Measurements from ENCODE around the gene INPP4B. TPM values are rescaled to one million over a fixed set of nuclear protein-coding genes. Genes with fewer than 3 reads are reported as not detected.

The INPP4B gene
- total and polyA plus RNA-seq, 7 experiments from 2014 or later = 52.8 to 77.5 (median 64.2) TPM

- H3K36me3 ChIP-seq (ENCODE audit: control insufficient read depth in 2 of 3, insufficient read depth in 3 of 3, low read length in 3 of 3) = no peaks in the 10 kb centered on the region
- POLR2A ChIA-PET = interaction anchor here (0.9 to 1.6 kb wide), 4 partner anchors 9 to 155 kb away, joined by 4 to 6 read pairs (median 4); no protein-coding TSS in a partner anchor
- ATAC-seq = no peak
- H3K4me1 Mint-ChIP-seq = peaks cover 19 to 65% (median 52%) of the 10 kb centered on the region in 7 donors
- peaks cover 0 to 34% of the 10 kb centered on the region in 2 donors for H3K4me1 ChIP-seq (ENCODE audit: control insufficient read depth in 2 of 2, insufficient read depth in 2 of 2, low read length in 2 of 2)
- CTCF ChIA-PET = interaction anchor here (0.5 to 1.0 kb wide), 2 partner anchors 34 to 224 kb away, joined by 3 to 4 read pairs; no protein-coding TSS in a partner anchor
- no peak overlapping the region for H3K4me3 Mint-ChIP-seq
- H3K9me3 Mint-ChIP-seq = peaks cover 0 to 4% (median 0%) of the 10 kb centered on the region in 11 donors
- H3K9me3 ChIP-seq (ENCODE audit: control insufficient read depth in 2 of 3, low read length in 3 of 3) = no peaks in the 10 kb centered on the region
- intact Hi-C loops (cut with micrococcal nuclease) = loop anchor here in 1 of 2 donors (1.0 kb wide), 1 partner anchor 8 kb away; no protein-coding TSS in a partner anchor
- H3K27ac ChIP-seq (ENCODE audit: low read depth, low read length) = no peak overlapping the region
- no peaks in the 10 kb centered on the region for H3K27me3 Mint-ChIP-seq
- H3K4me3 ChIP-seq (ENCODE audit: low read length) = no peak overlapping the region
- H3K27ac Mint-ChIP-seq = no peak overlapping the region
- DNase-seq = no peak
- H3K36me3 Mint-ChIP-seq = peaks cover 0 to 14% (median 4%) of the 10 kb centered on the region in 5 donors
- no peaks in the 10 kb centered on the region for H3K27me3 ChIP-seq (ENCODE audit: control insufficient read depth in 2 of 2, insufficient read depth in 2 of 2, low read length in 2 of 2)
Measured at GRCh38 chr4:142548491-142548890, 297.6 kb downstream of the INPP4B start.

GRCh38 chr4:142547974-142548373, 298.1 kb downstream of the INPP4B start:
- Mint-ChIP-seq H3K36me3 (peaks cover 0 to 14% (median 4%) of the 10 kb centered on the region in 5 donors), H3K9me3 (peaks cover 0 to 4% (median 0%) of the 10 kb centered on the region in 11 donors), H3K4me3 (no peak overlapping the region), H3K4me1 (peaks cover 17 to 62% (median 46%) of the 10 kb centered on the region in 7 donors), H3K27ac (no peak overlapping the region), H3K27me3 (no peaks in the 10 kb centered on the region)
- H3K27me3 ChIP-seq (ENCODE audit: control insufficient read depth in 2 of 2, insufficient read depth in 2 of 2, low read length in 2 of 2) = no peaks in the 10 kb centered on the region
- ChIA-PET CTCF (interaction anchor here (0.5 to 1.0 kb wide), 2 partner anchors 34 to 223 kb away, joined by 3 to 4 read pairs; no protein-coding TSS in a partner anchor), POLR2A (interaction anchor here (0.9 to 1.6 kb wide), 4 partner anchors 9 to 156 kb away, joined by 4 to 6 read pairs (median 4); no protein-coding TSS in a partner anchor)
- H3K4me3 ChIP-seq (ENCODE audit: low read length) = no peak overlapping the region
- H3K36me3 ChIP-seq (ENCODE audit: control insufficient read depth in 2 of 3, insufficient read depth in 3 of 3, low read length in 3 of 3) = no peaks in the 10 kb centered on the region
- peaks cover 0 to 32% of the 10 kb centered on the region in 2 donors for H3K4me1 ChIP-seq (ENCODE audit: control insufficient read depth in 2 of 2, insufficient read depth in 2 of 2, low read length in 2 of 2)
- H3K9me3 ChIP-seq (ENCODE audit: control insufficient read depth in 2 of 3, low read length in 3 of 3) = no peaks in the 10 kb centered on the region
- H3K27ac ChIP-seq (ENCODE audit: low read depth, low read length) = no peak overlapping the region
- no peak for ATAC-seq
- intact Hi-C loops (cut with micrococcal nuclease) = loop anchor here in 1 of 2 donors (1.0 kb wide), 1 partner anchor 8 kb away; no protein-coding TSS in a partner anchor
- no peak for DNase-seq

GRCh38 chr4:142544594-142544993, 301.5 kb downstream of the INPP4B start:
- H3K27me3 ChIP-seq (ENCODE audit: control insufficient read depth in 2 of 2, insufficient read depth in 2 of 2, low read length in 2 of 2) = no peaks in the 10 kb centered on the region
- no peak for DNase-seq
- peaks cover 0 to 14% (median 4%) of the 10 kb centered on the region in 5 donors for H3K36me3 Mint-ChIP-seq
- no peak for ATAC-seq
- peaks cover 0 to 4% (median 0%) of the 10 kb centered on the region in 11 donors for H3K9me3 Mint-ChIP-seq
- H3K27ac ChIP-seq (ENCODE audit: low read depth, low read length) = no peak overlapping the region
- H3K27me3 Mint-ChIP-seq = no peaks in the 10 kb centered on the region
- peaks cover 0 to 16% of the 10 kb centered on the region in 2 donors for H3K4me1 ChIP-seq (ENCODE audit: control insufficient read depth in 2 of 2, insufficient read depth in 2 of 2, low read length in 2 of 2)
- H3K4me1 Mint-ChIP-seq = peaks cover 12 to 53% (median 36%) of the 10 kb centered on the region in 7 donors
- intact Hi-C loops (cut with micrococcal nuclease) = no loop called here
- H3K4me3 ChIP-seq (ENCODE audit: low read length) = no peak overlapping the region
- no peaks in the 10 kb centered on the region for H3K36me3 ChIP-seq (ENCODE audit: control insufficient read depth in 2 of 3, insufficient read depth in 3 of 3, low read length in 3 of 3)
- ChIA-PET CTCF (no interaction called here), POLR2A (interaction anchor here (0.5 to 1.1 kb wide), 2 partner anchors 157 to 188 kb away, joined by 3 to 4 read pairs; no protein-coding TSS in a partner anchor)
- H3K27ac Mint-ChIP-seq = peak overlapping the region in 1 of 9 donors; percentile 31
- no peak overlapping the region for H3K4me3 Mint-ChIP-seq
- H3K9me3 ChIP-seq (ENCODE audit: control insufficient read depth in 2 of 3, low read length in 3 of 3) = no peaks in the 10 kb centered on the region

GRCh38 chr4:142544039-142544438, 302.1 kb downstream of the INPP4B start:
- Mint-ChIP-seq H3K27ac (peak overlapping the region in 1 of 9 donors; percentile 9), H3K27me3 (no peaks in the 10 kb centered on the region), H3K9me3 (peaks cover 0 to 3% (median 0%) of the 10 kb centered on the region in 11 donors), H3K4me1 (peaks cover 12 to 53% (median 36%) of the 10 kb centered on the region in 7 donors), H3K4me3 (no peak overlapping the region), H3K36me3 (peaks cover 0 to 12% (median 2%) of the 10 kb centered on the region in 5 donors)
- Histone ChIP-seq H3K9me3 (ENCODE audit: control insufficient read depth in 2 of 3, low read length in 3 of 3) (no peaks in the 10 kb centered on the region), H3K27me3 (ENCODE audit: control insufficient read depth in 2 of 2, insufficient read depth in 2 of 2, low read length in 2 of 2) (no peaks in the 10 kb centered on the region), H3K4me3 (ENCODE audit: low read length) (no peak overlapping the region), H3K36me3 (ENCODE audit: control insufficient read depth in 2 of 3, insufficient read depth in 3 of 3, low read length in 3 of 3) (no peaks in the 10 kb centered on the region), H3K4me1 (ENCODE audit: control insufficient read depth in 2 of 2, insufficient read depth in 2 of 2, low read length in 2 of 2) (peaks cover 0 to 11% of the 10 kb centered on the region in 2 donors), H3K27ac (ENCODE audit: low read depth, low read length) (no peak overlapping the region)
- ChIA-PET CTCF (interaction anchor here (0.9 to 1.6 kb wide), 2 partner anchors 9 to 187 kb away, joined by 3 to 5 read pairs; no protein-coding TSS in a partner anchor), POLR2A (interaction anchor here (0.5 to 1.1 kb wide), 5 partner anchors 8 to 461 kb away, joined by 3 to 4 read pairs (median 3); no protein-coding TSS in a partner anchor)
- DNase-seq = no peak
- no peak for ATAC-seq
- intact Hi-C loops (cut with micrococcal nuclease) = no loop called here

GRCh38 chr4:142540483-142540804, 305.7 kb downstream of the INPP4B start:
- Mint-ChIP-seq H3K36me3 (peaks cover 0 to 5% (median 0%) of the 10 kb centered on the region in 5 donors), H3K9me3 (peaks cover 0 to 1% (median 0%) of the 10 kb centered on the region in 11 donors), H3K4me3 (peak overlapping the region in 2 of 10 donors; percentile 36 to 58), H3K4me1 (peaks cover 10 to 50% (median 39%) of the 10 kb centered on the region in 7 donors), H3K27ac (peak overlapping the region in 2 of 9 donors; percentile 36 to 48), H3K27me3 (no peaks in the 10 kb centered on the region)
- no peaks in the 10 kb centered on the region for H3K27me3 ChIP-seq (ENCODE audit: control insufficient read depth in 2 of 2, insufficient read depth in 2 of 2, low read length in 2 of 2)
- H3K9me3 ChIP-seq (ENCODE audit: control insufficient read depth in 2 of 3, low read length in 3 of 3) = no peaks in the 10 kb centered on the region
- ATAC-seq (no peak), DNase-seq (no peak)
- no peak overlapping the region for H3K4me3 ChIP-seq (ENCODE audit: low read length)
- CTCF ChIA-PET = no interaction called here
- H3K4me1 ChIP-seq (ENCODE audit: control insufficient read depth in 2 of 2, insufficient read depth in 2 of 2, low read length in 2 of 2) = peaks cover 0 to 11% of the 10 kb centered on the region in 2 donors
- H3K27ac ChIP-seq (ENCODE audit: low read depth, low read length) = no peak overlapping the region
- POLR2A ChIA-PET = interaction anchor here (0.6 to 1.4 kb wide), 2 partner anchors 9 to 26 kb away, joined by 3 read pairs; no protein-coding TSS in a partner anchor
- H3K36me3 ChIP-seq (ENCODE audit: control insufficient read depth in 2 of 3, insufficient read depth in 3 of 3, low read length in 3 of 3) = no peaks in the 10 kb centered on the region
- intact Hi-C loops (cut with micrococcal nuclease) = loop anchor here in 1 of 2 donors (2.0 kb wide), 1 partner anchor 16 kb away; no protein-coding TSS in a partner anchor

- Mint-ChIP-seq H3K27ac (peak overlapping the region in 4 of 9 donors; percentile 19 to 48 (median 32)), H3K4me1 (peaks cover 10 to 50% (median 39%) of the 10 kb centered on the region in 7 donors), H3K27me3 (no peaks in the 10 kb centered on the region), H3K9me3 (peaks cover 0 to 1% (median 0%) of the 10 kb centered on the region in 11 donors), H3K4me3 (peak overlapping the region in 5 of 10 donors; percentile 28 to 58 (median 32)), H3K36me3 (peaks cover 0 to 5% (median 0%) of the 10 kb centered on the region in 5 donors)
- CTCF ChIA-PET = no interaction called here
- DNase-seq = no peak
- Histone ChIP-seq H3K9me3 (ENCODE audit: control insufficient read depth in 2 of 3, low read length in 3 of 3) (no peaks in the 10 kb centered on the region), H3K36me3 (ENCODE audit: control insufficient read depth in 2 of 3, insufficient read depth in 3 of 3, low read length in 3 of 3) (no peaks in the 10 kb centered on the region), H3K4me3 (ENCODE audit: low read length) (no peak overlapping the region), H3K27ac (ENCODE audit: low read depth, low read length) (no peak overlapping the region), H3K27me3 (ENCODE audit: control insufficient read depth in 2 of 2, insufficient read depth in 2 of 2, low read length in 2 of 2) (no peaks in the 10 kb centered on the region), H3K4me1 (ENCODE audit: control insufficient read depth in 2 of 2, insufficient read depth in 2 of 2, low read length in 2 of 2) (peaks cover 0 to 11% of the 10 kb centered on the region in 2 donors)
- POLR2A ChIA-PET = interaction anchor here (0.6 to 1.4 kb wide), 2 partner anchors 10 to 26 kb away, joined by 3 read pairs; no protein-coding TSS in a partner anchor
- no peak for ATAC-seq
- intact Hi-C loops (cut with micrococcal nuclease) = loop anchor here in 1 of 2 donors (1.0 to 2.0 kb wide), 2 partner anchors 9 to 17 kb away; no protein-coding TSS in a partner anchor
Measured at GRCh38 chr4:142539796-142540482, 306.2 kb downstream of the INPP4B start.
